GM23338 (cell line): ENCODE measurements around the gene ATP2A3. TPM values are rescaled to one million over a fixed set of nuclear protein-coding genes. Genes with fewer than 3 reads are reported as not detected.

Experiments used
- ATAC-seq: fragments of 200-7000 bp; cut with Tn5 transposase; 3 replicates; pipeline ENCODE4 v1.9.1; 2020
- DNase-seq: peaks from one replicate; pipeline ENCODE4 v3.0.0-alpha.2; 2015; ENCODE audit warnings: low spot score
- H2AFZ ChIP-seq: fragments of 200-600 bp; sonication (generic); 2 replicates; pipeline ENCODE4 v1.8.0; 2016; ENCODE audit warnings: antibody characterized with exemption, mild to moderate bottlenecking, moderate library complexity
- H3F3A ChIP-seq: fragments of 200-600 bp; sonication (generic); replicated peaks from 2 replicates; pipeline ENCODE4 v1.8.0; 2017; ENCODE audit warnings: antibody characterized with exemption, mixed run types, low read depth
- H3K27ac ChIP-seq: fragments of 200-600 bp; sonication (generic); 2 replicates; pipeline ENCODE4 v1.6.1; 2016; ENCODE audit warnings: low read depth
- H3K27me3 ChIP-seq: fragments of 200-600 bp; sonication (generic); 2 replicates; pipeline ENCODE4 v1.8.0; 2016; ENCODE audit warnings: mild to moderate bottlenecking, mixed run types, moderate library complexity; ENCODE audit not compliant: insufficient read depth
- H3K36me3 ChIP-seq: fragments of 200-600 bp; sonication (generic); 2 replicates; pipeline ENCODE4 v1.8.0; 2016; ENCODE audit warnings: mild to moderate bottlenecking; ENCODE audit not compliant: insufficient read depth
- H3K4me1 ChIP-seq: fragments of 200-600 bp; sonication (generic); 2 replicates; pipeline ENCODE4 v1.8.0; 2016; ENCODE audit warnings: mild to moderate bottlenecking, moderate library complexity; ENCODE audit not compliant: insufficient read depth
- H3K4me2 ChIP-seq: fragments of 200-600 bp; sonication (generic); 2 replicates; pipeline ENCODE4 v1.7.1; 2017; ENCODE audit warnings: mixed run types
- H3K4me3 ChIP-seq: fragments of 200-600 bp; sonication (generic); 2 replicates; pipeline ENCODE4 v1.6.1; 2016; ENCODE audit warnings: mixed run types
- H3K79me2 ChIP-seq: fragments of 200-600 bp; sonication (generic); replicated peaks from 2 replicates; pipeline ENCODE4 v1.8.0; 2017; ENCODE audit warnings: mild to moderate bottlenecking; ENCODE audit not compliant: insufficient read depth
- H3K9me2 ChIP-seq: fragments of 200-600 bp; sonication (generic); 2 replicates; pipeline ENCODE4 v1.8.0; 2017; ENCODE audit not compliant: insufficient read depth
- H4K20me1 ChIP-seq: fragments of 200-600 bp; sonication (generic); replicated peaks from 2 replicates; pipeline ENCODE4 v1.8.0; 2017; ENCODE audit warnings: mild to moderate bottlenecking; ENCODE audit not compliant: insufficient read depth
- H3K27ac Mint-ChIP-seq: 2 replicates; pipeline ENCODE4 v1.8.0; 2020; ENCODE audit warnings: inconsistent platforms, mild to moderate bottlenecking, moderate library complexity, mixed read lengths
- H3K27me3 Mint-ChIP-seq: 3 replicates; pipeline ENCODE4 v1.8.0; 2022; ENCODE audit warnings: low read depth, mild to moderate bottlenecking, moderate library complexity, mixed read lengths, inconsistent platforms; ENCODE audit not compliant: insufficient read depth, poor library complexity
- H3K36me3 Mint-ChIP-seq: 3 replicates; pipeline ENCODE4 v1.8.0; 2021; ENCODE audit warnings: low read depth, mild to moderate bottlenecking, inconsistent platforms, moderate library complexity, mixed read lengths
- H3K4me1 Mint-ChIP-seq: 3 replicates; pipeline ENCODE4 v1.8.0; 2020; ENCODE audit warnings: mild to moderate bottlenecking, inconsistent platforms, mixed read lengths
- H3K4me3 Mint-ChIP-seq: 3 replicates; pipeline ENCODE4 v1.8.0; 2021; ENCODE audit warnings: moderate library complexity, mild to moderate bottlenecking, inconsistent platforms, mixed read lengths
- H3K9me3 Mint-ChIP-seq: 3 replicates; pipeline ENCODE4 v1.8.0; 2020; ENCODE audit warnings: moderate library complexity, mild to moderate bottlenecking, inconsistent platforms, mixed read lengths
- CREB1 ChIP-seq: fragments of 250-450 bp; sonication (Bioruptor Pico); IDR thresholded peaks from 2 replicates; pipeline ENCODE4 v1.5.0; 2020; ENCODE audit warnings: low read depth, mild to moderate bottlenecking, moderate library complexity
- EZH2 ChIP-seq: fragments of 200-600 bp; sonication (generic); IDR thresholded peaks from one replicate; pipeline ENCODE4 v1.8.0; 2017; ENCODE audit warnings: antibody characterized with exemption, mild to moderate bottlenecking, low read depth; ENCODE audit not compliant: unreplicated experiment
- JUNB ChIP-seq: IDR thresholded peaks from one replicate; pipeline ENCODE4 v1.6.1; 2016; ENCODE audit warnings: antibody characterized with exemption; ENCODE audit not compliant: unreplicated experiment
- NANOG ChIP-seq: IDR thresholded peaks from 2 replicates; pipeline ENCODE4 v1.6.1; 2016; ENCODE audit warnings: antibody characterized with exemption, borderline replicate concordance
- POLR2AphosphoS5 ChIP-seq: IDR thresholded peaks from 2 replicates; pipeline ENCODE4 v1.6.1; 2016; ENCODE audit warnings: antibody characterized with exemption, low read depth
- STAT1 ChIP-seq: IDR thresholded peaks from one replicate; pipeline ENCODE4 v1.6.1; 2016; ENCODE audit warnings: antibody characterized with exemption; ENCODE audit not compliant: unreplicated experiment
- ZNF331 ChIP-seq: fragments of 250-450 bp; sonication (Bioruptor Pico); IDR thresholded peaks from 2 replicates; pipeline ENCODE4 v1.5.0; 2020; ENCODE audit warnings: low read depth, mild to moderate bottlenecking, moderate library complexity
- polyA plus RNA-seq: library from polyadenylated mRNA; unstranded; fragments of >200 nt; fragmentation: Nextera tagmentation; extraction: Ambion mirVana; gene quantifications from 2 replicates; pipeline ENCODE4 v1.2.1, GENCODE V29; 2016
- total RNA-seq: library from RNA; depleted of rRNA; stranded (reverse); fragments of >200 nt; shearing (Covaris generic); gene quantifications from 2 replicates; pipeline ENCODE4 v1.2.3, GENCODE V29; 2014
- TF ChIP-seq, protein P1 (sequence below): IDR thresholded peaks from one replicate; pipeline ENCODE4 v1.6.1; 2018; ENCODE audit warnings: antibody characterized with exemption; ENCODE audit not compliant: unreplicated experiment
- TF ChIP-seq, protein P2 (sequence below), 2 experiments: fragments of 200-600 bp in 1 of 2; sonication (generic) in 1 of 2; conservative IDR thresholded peaks; 2 replicates each; pipeline versions ENCODE4 v1.5.1 to v1.6.1; 2016 to 2017; ENCODE audit warnings: antibody characterized with exemption in 2 of 2, low read depth in 2 of 2, mild to moderate bottlenecking in 2 of 2, moderate library complexity in 1 of 2

ATP2A3 gene
- total and polyA plus RNA-seq, 2 experiments from 2014 or later = 9.6 to 35.2 TPM

DNA sequence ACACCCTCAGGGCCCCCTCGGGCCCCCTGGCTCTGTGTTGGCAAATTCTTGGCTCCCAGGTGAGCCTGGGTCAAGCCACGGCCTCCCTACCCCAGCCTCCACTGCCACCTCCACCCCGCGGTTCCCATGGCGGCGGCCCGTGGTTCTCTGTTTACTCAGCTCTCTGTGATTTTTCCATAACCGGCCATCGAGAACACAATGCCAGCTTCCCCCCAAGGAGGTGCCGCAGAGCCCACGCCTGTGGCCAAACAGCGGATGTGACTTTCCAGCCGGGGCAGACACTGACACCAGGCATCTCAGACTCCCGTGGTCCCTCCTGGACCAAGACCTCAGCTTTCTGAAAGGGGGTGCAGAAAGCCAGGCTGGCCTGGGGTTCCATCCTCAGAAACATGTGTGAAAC, 21.6 kb upstream of the ATP2A3 start (continued):
- TF ChIP-seq, protein P1, sequence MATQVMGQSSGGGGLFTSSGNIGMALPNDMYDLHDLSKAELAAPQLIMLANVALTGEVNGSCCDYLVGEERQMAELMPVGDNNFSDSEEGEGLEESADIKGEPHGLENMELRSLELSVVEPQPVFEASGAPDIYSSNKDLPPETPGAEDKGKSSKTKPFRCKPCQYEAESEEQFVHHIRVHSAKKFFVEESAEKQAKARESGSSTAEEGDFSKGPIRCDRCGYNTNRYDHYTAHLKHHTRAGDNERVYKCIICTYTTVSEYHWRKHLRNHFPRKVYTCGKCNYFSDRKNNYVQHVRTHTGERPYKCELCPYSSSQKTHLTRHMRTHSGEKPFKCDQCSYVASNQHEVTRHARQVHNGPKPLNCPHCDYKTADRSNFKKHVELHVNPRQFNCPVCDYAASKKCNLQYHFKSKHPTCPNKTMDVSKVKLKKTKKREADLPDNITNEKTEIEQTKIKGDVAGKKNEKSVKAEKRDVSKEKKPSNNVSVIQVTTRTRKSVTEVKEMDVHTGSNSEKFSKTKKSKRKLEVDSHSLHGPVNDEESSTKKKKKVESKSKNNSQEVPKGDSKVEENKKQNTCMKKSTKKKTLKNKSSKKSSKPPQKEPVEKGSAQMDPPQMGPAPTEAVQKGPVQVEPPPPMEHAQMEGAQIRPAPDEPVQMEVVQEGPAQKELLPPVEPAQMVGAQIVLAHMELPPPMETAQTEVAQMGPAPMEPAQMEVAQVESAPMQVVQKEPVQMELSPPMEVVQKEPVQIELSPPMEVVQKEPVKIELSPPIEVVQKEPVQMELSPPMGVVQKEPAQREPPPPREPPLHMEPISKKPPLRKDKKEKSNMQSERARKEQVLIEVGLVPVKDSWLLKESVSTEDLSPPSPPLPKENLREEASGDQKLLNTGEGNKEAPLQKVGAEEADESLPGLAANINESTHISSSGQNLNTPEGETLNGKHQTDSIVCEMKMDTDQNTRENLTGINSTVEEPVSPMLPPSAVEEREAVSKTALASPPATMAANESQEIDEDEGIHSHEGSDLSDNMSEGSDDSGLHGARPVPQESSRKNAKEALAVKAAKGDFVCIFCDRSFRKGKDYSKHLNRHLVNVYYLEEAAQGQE = no peak

GRCh38 chr17:3983606-3984484, 19.6 kb upstream of the ATP2A3 start:
- peaks cover 22% of the 10 kb centered on the region for H3K4me1 ChIP-seq
- H3F3A ChIP-seq = 0 out of 2 replicates have a peak, but pooled peaks cover 3% of the 10 kb centered on the region
- H3K4me2 ChIP-seq = 0 out of 2 replicates have a peak overlapping the region, but pooled peaks have one; percentile 20
- H2AFZ ChIP-seq = peak overlapping the region; percentile 92
- no peak overlapping the region; the same call in 2 of the 3 replicates for H3K4me3 Mint-ChIP-seq
- DNase-seq = peak; percentile 46
- H3K4me3 ChIP-seq = no peak overlapping the region
- no peak overlapping the region for H3K27ac Mint-ChIP-seq
- H3K9me2 ChIP-seq = no peaks in the 10 kb centered on the region
- H3K79me2 ChIP-seq = no peaks in the 10 kb centered on the region
- no peak for TF ChIP-seq NANOG
- no peak for TF ChIP-seq JUNB
- no peak for TF ChIP-seq STAT1
- TF ChIP-seq POLR2AphosphoS5 = no peak
- TF ChIP-seq EZH2 = no peak
- no peak for TF ChIP-seq CREB1 (CRISPR knock-in tag)
- TF ChIP-seq ZNF331 (CRISPR knock-in tag) = no peak
- TF ChIP-seq, protein P2, sequence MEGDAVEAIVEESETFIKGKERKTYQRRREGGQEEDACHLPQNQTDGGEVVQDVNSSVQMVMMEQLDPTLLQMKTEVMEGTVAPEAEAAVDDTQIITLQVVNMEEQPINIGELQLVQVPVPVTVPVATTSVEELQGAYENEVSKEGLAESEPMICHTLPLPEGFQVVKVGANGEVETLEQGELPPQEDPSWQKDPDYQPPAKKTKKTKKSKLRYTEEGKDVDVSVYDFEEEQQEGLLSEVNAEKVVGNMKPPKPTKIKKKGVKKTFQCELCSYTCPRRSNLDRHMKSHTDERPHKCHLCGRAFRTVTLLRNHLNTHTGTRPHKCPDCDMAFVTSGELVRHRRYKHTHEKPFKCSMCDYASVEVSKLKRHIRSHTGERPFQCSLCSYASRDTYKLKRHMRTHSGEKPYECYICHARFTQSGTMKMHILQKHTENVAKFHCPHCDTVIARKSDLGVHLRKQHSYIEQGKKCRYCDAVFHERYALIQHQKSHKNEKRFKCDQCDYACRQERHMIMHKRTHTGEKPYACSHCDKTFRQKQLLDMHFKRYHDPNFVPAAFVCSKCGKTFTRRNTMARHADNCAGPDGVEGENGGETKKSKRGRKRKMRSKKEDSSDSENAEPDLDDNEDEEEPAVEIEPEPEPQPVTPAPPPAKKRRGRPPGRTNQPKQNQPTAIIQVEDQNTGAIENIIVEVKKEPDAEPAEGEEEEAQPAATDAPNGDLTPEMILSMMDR (conservative IDR thresholded peaks at IDR 0.05; ENCODE audit: low read depth in 2 of 2) = no peak
- no peaks in the 10 kb centered on the region for H3K9me3 Mint-ChIP-seq
- H3K4me1 Mint-ChIP-seq = peaks cover 31% of the 10 kb centered on the region
- H4K20me1 ChIP-seq = no peaks in the 10 kb centered on the region; the same call in 1 of the 2 replicates
- no peaks in the 10 kb centered on the region for H3K27me3 ChIP-seq
- H3K27me3 Mint-ChIP-seq = peaks cover 20% of the 10 kb centered on the region
- ATAC-seq = no peak
- H3K27ac ChIP-seq = no peak overlapping the region
- no peaks in the 10 kb centered on the region for H3K36me3 ChIP-seq
- no peaks in the 10 kb centered on the region; the same call in 2 of the 3 replicates for H3K36me3 Mint-ChIP-seq
